ENCODE results near the gene TRIB2. TPM values are rescaled to one million over a fixed set of nuclear protein-coding genes. Genes with fewer than 3 reads are reported as not detected.
A peak's percentile ranks its signal among the peaks of the same experiment; 100 is the strongest.

TRIB2 gene
- total RNA-seq, 6 experiments from 2014 or later, result 9.1 to 24.4 (median 15.3) TPM

- Histone ChIP-seq H3K27ac (no peak overlapping the region), H3K4me1 (peaks cover 0 to 47% (median 9%) of the 10 kb centered on the region in 4 donors), H3K36me3 (no peaks in the 10 kb centered on the region), H3K9me3 (no peaks in the 10 kb centered on the region), H3K27me3 (no peaks in the 10 kb centered on the region), H3K4me3 (no peak overlapping the region)
- TF ChIP-seq CTCF (IDR thresholded peaks at IDR 0.05) (no peak), POLR2A (IDR thresholded peaks at IDR 0.05) (no peak)
- 75% methylated on average over 7 of the region's 7 CpGs for WGBS (ENCODE audit: insufficient coverage, low coverage, low lambda C conversion rate, missing lambda C conversion rate)
- intact Hi-C loops (cut with DNase I), result no loop called here
- ATAC-seq, result no peak
- no peak for DNase-seq
Measured at GRCh38 chr2:12722447-12723316, 5.9 kb downstream of the TRIB2 start.

- ATAC-seq (no peak), DNase-seq (no peak)
- H3K36me3 ChIP-seq, result no peaks in the 10 kb centered on the region
- 66% methylated on average over 8 of the region's 8 CpGs for WGBS (ENCODE audit: insufficient coverage, low coverage, low lambda C conversion rate, missing lambda C conversion rate)
- intact Hi-C loops (cut with DNase I), result no loop called here
- no peak overlapping the region for H3K4me3 ChIP-seq
- no peak overlapping the region for H3K27ac ChIP-seq
- no peaks in the 10 kb centered on the region for H3K9me3 ChIP-seq
- peaks cover 0 to 37% (median 10%) of the 10 kb centered on the region in 4 donors for H3K4me1 ChIP-seq
- no peaks in the 10 kb centered on the region for H3K27me3 ChIP-seq
- TF ChIP-seq CTCF (IDR thresholded peaks at IDR 0.05), result no peak
- TF ChIP-seq POLR2A (IDR thresholded peaks at IDR 0.05), result no peak
Measured at GRCh38 chr2:12723736-12724463, 7.2 kb downstream of the TRIB2 start.

GRCh38 chr2:12725233-12726187 lies 8.8 kb downstream of the TRIB2 start:
- no peaks in the 10 kb centered on the region for H3K27me3 ChIP-seq
- 16% methylated on average over 9 of the region's 12 CpGs for WGBS (ENCODE audit: insufficient coverage, low coverage, low lambda C conversion rate, missing lambda C conversion rate)
- peak overlapping the region in 2 of 3 donors; percentile 12 to 15 for H3K4me3 ChIP-seq
- no peaks in the 10 kb centered on the region for H3K9me3 ChIP-seq
- peak overlapping the region; percentile 77 to 95 (median 78) for H3K27ac ChIP-seq
- peak; percentile 68 to 77 (median 73) for DNase-seq
- ATAC-seq, result peak; percentile 89 to 92 (median 90)
- no peak for TF ChIP-seq CTCF (IDR thresholded peaks at IDR 0.05)
- TF ChIP-seq POLR2A (IDR thresholded peaks at IDR 0.05), result no peak
- intact Hi-C loops (cut with DNase I), result no loop called here
- H3K4me1 ChIP-seq, result peaks cover 0 to 24% (median 10%) of the 10 kb centered on the region in 4 donors
- H3K36me3 ChIP-seq, result no peaks in the 10 kb centered on the region

GRCh38 chr2:12726271-12726670 lies 9.5 kb downstream of the TRIB2 start:
- DNase-seq, result no peak
- H3K36me3 ChIP-seq, result no peaks in the 10 kb centered on the region
- 55% methylated on average over 2 of the region's 2 CpGs for WGBS (ENCODE audit: insufficient coverage, low coverage, low lambda C conversion rate, missing lambda C conversion rate)
- no peaks in the 10 kb centered on the region for H3K27me3 ChIP-seq
- intact Hi-C loops (cut with DNase I), result no loop called here
- no peak for TF ChIP-seq POLR2A (IDR thresholded peaks at IDR 0.05)
- TF ChIP-seq CTCF (IDR thresholded peaks at IDR 0.05), result no peak
- H3K27ac ChIP-seq, result peak overlapping the region; percentile 77 to 95 (median 78)
- no peak overlapping the region for H3K4me3 ChIP-seq
- peaks cover 0 to 24% (median 10%) of the 10 kb centered on the region in 4 donors for H3K4me1 ChIP-seq
- ATAC-seq, result no peak
- no peaks in the 10 kb centered on the region for H3K9me3 ChIP-seq

Data from right lobe of liver (tissue), 6 donors.